Type B pancreatic cell (in vitro differentiated cells): Measurements from ENCODE around the gene TIMM17A. TPM values are rescaled to one million over a fixed set of nuclear protein-coding genes. Genes with fewer than 3 reads are reported as not detected.

ENCODE experiments used
- DNase-seq: peaks from one replicate; pipeline ENCODE4 v3.0.0; 2021; ENCODE audit warnings: mixed read lengths; ENCODE audit not compliant: unreplicated experiment; ENCODE audit errors: extremely low spot score
- H3K27ac Mint-ChIP-seq: 2 replicates; pipeline ENCODE4 v1.8.0; 2021; ENCODE audit warnings: mild to moderate bottlenecking, mixed read lengths
- H3K27me3 Mint-ChIP-seq: 2 replicates; pipeline ENCODE4 v1.8.0; 2021; ENCODE audit warnings: mixed read lengths
- H3K36me3 Mint-ChIP-seq: 2 replicates; pipeline ENCODE4 v1.8.0; 2021; ENCODE audit warnings: mixed read lengths
- H3K4me1 Mint-ChIP-seq: one replicate; pipeline ENCODE4 v1.8.0; 2021; ENCODE audit warnings: mixed read lengths; ENCODE audit not compliant: unreplicated experiment
- H3K4me3 Mint-ChIP-seq: 2 replicates; pipeline ENCODE4 v1.8.0; 2021; ENCODE audit warnings: mild to moderate bottlenecking, mixed read lengths
- H3K9me3 Mint-ChIP-seq: 2 replicates; pipeline ENCODE4 v1.8.0; 2021; ENCODE audit warnings: mixed read lengths
- CTCF ChIP-seq: fragments of 200-600 bp; sonication (generic); conservative IDR thresholded peaks from 2 replicates; pipeline ENCODE4 v1.5.0; 2021; ENCODE audit warnings: antibody characterized with exemption, mild to moderate bottlenecking
- total RNA-seq: library from RNA; stranded (reverse); gene quantifications from 2 replicates; pipeline ENCODE4 v1.2.1, GENCODE V29; 2021; ENCODE audit warnings: low replicate concordance

Gene TIMM17A
- total RNA-seq, 1 donor from 2014 or later: 50.2 TPM

GRCh38 chr1:201970334-201971159 is 15.2 kb downstream of the TIMM17A start:
- Mint-ChIP-seq H3K27ac (no peak overlapping the region), H3K36me3 (peaks cover 27% of the 10 kb centered on the region), H3K9me3 (no peaks in the 10 kb centered on the region), H3K4me3 (no peak overlapping the region), H3K27me3 (no peaks in the 10 kb centered on the region), H3K4me1 (no peaks in the 10 kb centered on the region)
- TF ChIP-seq CTCF: no peak
- DNase-seq: no peak

- no peaks in the 10 kb centered on the region for H3K27me3 Mint-ChIP-seq
- no peak for TF ChIP-seq CTCF
- peak; percentile 86 for DNase-seq
- peaks cover 5% of the 10 kb centered on the region for H3K36me3 Mint-ChIP-seq
- no peaks in the 10 kb centered on the region for H3K9me3 Mint-ChIP-seq
- H3K4me3 Mint-ChIP-seq: peak overlapping the region; percentile 98
- peaks cover 22% of the 10 kb centered on the region for H3K4me1 Mint-ChIP-seq
- peak overlapping the region; percentile 98 for H3K27ac Mint-ChIP-seq
Measured at GRCh38 chr1:201982082-201982622, 26.8 kb downstream of the TIMM17A start.

GRCh38 chr1:201982623-201983379 is 27.5 kb downstream of the TIMM17A start, which contains the start of gene RNPEP:
RNPEP (plus strand) TSS chr1:201982648; CDS start chr1:201982667, 19 bp downstream.
- peak within 1 kb of the TSS; percentile 98 for H3K27ac Mint-ChIP-seq
- TF ChIP-seq CTCF: peak; percentile 43
- H3K36me3 Mint-ChIP-seq: peaks cover 5% of the 10 kb centered on the region
- no peaks in the 10 kb centered on the region for H3K27me3 Mint-ChIP-seq
- peaks cover 23% of the 10 kb centered on the region for H3K4me1 Mint-ChIP-seq
- no peaks in the 10 kb centered on the region for H3K9me3 Mint-ChIP-seq
- DNase-seq: peak; percentile 74
- H3K4me3 Mint-ChIP-seq: peak within 1 kb of the TSS; percentile 98

GRCh38 chr1:201983380-201983805 is 28.1 kb downstream of the TIMM17A start:
- peaks cover 5% of the 10 kb centered on the region for H3K36me3 Mint-ChIP-seq
- peak; percentile 13 for TF ChIP-seq CTCF
- DNase-seq: no peak
- no peaks in the 10 kb centered on the region for H3K27me3 Mint-ChIP-seq
- H3K27ac Mint-ChIP-seq: peak overlapping the region; percentile 93
- H3K4me1 Mint-ChIP-seq: peaks cover 23% of the 10 kb centered on the region
- no peaks in the 10 kb centered on the region for H3K9me3 Mint-ChIP-seq
- H3K4me3 Mint-ChIP-seq: peak overlapping the region; percentile 97

GRCh38 chr1:201984446-201984845 is 29.1 kb downstream of the TIMM17A start:
- Mint-ChIP-seq H3K36me3 (peaks cover 8% of the 10 kb centered on the region), H3K27me3 (no peaks in the 10 kb centered on the region), H3K9me3 (no peaks in the 10 kb centered on the region), H3K27ac (peak overlapping the region; percentile 54), H3K4me3 (peak overlapping the region; percentile 97), H3K4me1 (peaks cover 23% of the 10 kb centered on the region)
- TF ChIP-seq CTCF: no peak
- no peak for DNase-seq
